ENCODE measurements around the gene CARD10.

The CARD10 gene

GRCh38 chr22:37525746-37526350 is 6.6 kb upstream of the CARD10 start:
- no peak for DNase-seq (ENCODE audit: low spot score)

- DNase-seq (ENCODE audit: low spot score), result no peak
These were observed 6.0 kb upstream of the CARD10 start for GRCh38 chr22:37525073-37525745.

- DNase-seq (ENCODE audit: low spot score), result no peak
These were observed 3.3 kb upstream of the CARD10 start for GRCh38 chr22:37522482-37522881.

- no peak for DNase-seq (ENCODE audit: low spot score)
These were observed 2.1 kb upstream of the CARD10 start for GRCh38 chr22:37521236-37521739.

- no peak for DNase-seq (ENCODE audit: low spot score)
These were observed 1.6 kb upstream of the CARD10 start for GRCh38 chr22:37520776-37521191.

- no peak for DNase-seq (ENCODE audit: low spot score)
These were observed 527 bp downstream of the CARD10 start for GRCh38 chr22:37518509-37519267.

GRCh38 chr22:37517826-37518450 is 1.3 kb downstream of the CARD10 start:
- DNase-seq (ENCODE audit: low spot score), result no peak

GRCh38 chr22:37516456-37516855 is 2.8 kb downstream of the CARD10 start:
- no peak for DNase-seq (ENCODE audit: low spot score)

GRCh38 chr22:37515901-37516300 is 3.3 kb downstream of the CARD10 start:
- no peak for DNase-seq (ENCODE audit: low spot score)

GRCh38 chr22:37514526-37515051 is 4.6 kb downstream of the CARD10 start:
- peak; percentile 69 for DNase-seq (ENCODE audit: low spot score)

GRCh38 chr22:37511395-37512104 is 7.7 kb downstream of the CARD10 start:
- DNase-seq (ENCODE audit: low spot score), result no peak

- no peak for DNase-seq (ENCODE audit: low spot score)
These were observed 9.1 kb downstream of the CARD10 start for GRCh38 chr22:37510091-37510490.

GRCh38 chr22:37509059-37509860 is 10.0 kb downstream of the CARD10 start:
- no peak for DNase-seq (ENCODE audit: low spot score)

- DNase-seq (ENCODE audit: low spot score), result no peak
These were observed 10.7 kb downstream of the CARD10 start for GRCh38 chr22:37508431-37508992.

GRCh38 chr22:37507731-37508130 is 11.5 kb downstream of the CARD10 start:
- DNase-seq (ENCODE audit: low spot score), result no peak

GRCh38 chr22:37505989-37506388 is 13.2 kb downstream of the CARD10 start:
- no peak for DNase-seq (ENCODE audit: low spot score)

GRCh38 chr22:37505565-37505964 is 13.7 kb downstream of the CARD10 start:
- DNase-seq (ENCODE audit: low spot score), result no peak

- no peak for DNase-seq (ENCODE audit: low spot score)
These were observed 14.3 kb downstream of the CARD10 start for GRCh38 chr22:37504964-37505363.

GRCh38 chr22:37503850-37504249 is 15.4 kb downstream of the CARD10 start:
- no peak for DNase-seq (ENCODE audit: low spot score)

GRCh38 chr22:37503183-37503683 is 16.0 kb downstream of the CARD10 start:
- no peak for DNase-seq (ENCODE audit: low spot score)
